HepG2 (cell line): ENCODE data around the gene HSD11B2. TPM values are rescaled to one million over a fixed set of nuclear protein-coding genes. Genes with fewer than 3 reads are reported as not detected.
A peak's percentile ranks its signal among the peaks of the same experiment; 100 is the strongest.

Source experiments
- ASH2L ChIP-seq: fragments of 300-600, 200-600 bp; sonication (generic); IDR thresholded peaks from 2 replicates; pipeline ENCODE4 v1.7.0; 2017; ENCODE audit warnings: low read depth, mild to moderate bottlenecking, moderate library complexity, mixed read lengths, low read length; ENCODE audit not compliant: insufficient read length
- ATAD3A ChIP-seq: sonication (generic); formaldehyde crosslinking; IDR thresholded peaks from 2 replicates; pipeline ENCODE4 v1.4.0; 2020; ENCODE audit warnings: missing genetic modification reagents
- EZH2 ChIP-seq: conservative IDR thresholded peaks from 2 replicates; pipeline ENCODE4 v1.6.1; 2012; ENCODE audit warnings: mild to moderate bottlenecking, low read depth, low read length, moderate library complexity
- HNF4A ChIP-seq: sonication (generic); formaldehyde crosslinking; IDR thresholded peaks from 2 replicates; pipeline ENCODE4 v1.4.0; 2020; ENCODE audit warnings: missing genetic modification reagents
- IRF1 ChIP-seq: sonication (generic); formaldehyde crosslinking; IDR thresholded peaks from 2 replicates; pipeline ENCODE4 v1.4.0; 2020; ENCODE audit warnings: low read depth, mild to moderate bottlenecking, missing genetic modification reagents
- KLF16 ChIP-seq, 2 experiments: sonication (generic) in 1 of 2; formaldehyde crosslinking in 1 of 2; IDR thresholded peaks; 2 replicates each; pipeline versions ENCODE4 v1.6.1 to v1.8.0; 2016 to 2023; ENCODE audit warnings: missing genetic modification reagents in 2 of 2, missing compliant biosample characterization in 1 of 2
- POLR2AphosphoS5 ChIP-seq: IDR thresholded peaks from 2 replicates; pipeline ENCODE4 v1.6.1; 2012; ENCODE audit warnings: low read depth, low read length
- REXO4 ChIP-seq: sonication (generic); formaldehyde crosslinking; IDR thresholded peaks from 2 replicates; pipeline ENCODE4 v1.8.0; 2022; ENCODE audit warnings: missing genetic modification reagents, mild to moderate bottlenecking, borderline replicate concordance
- RXRB ChIP-seq: IDR thresholded peaks from 2 replicates; pipeline ENCODE4 v1.6.1; 2016; ENCODE audit warnings: borderline replicate concordance, missing genetic modification reagents, missing compliant biosample characterization
- SMYD3 ChIP-seq: sonication (generic); formaldehyde crosslinking; IDR thresholded peaks from 2 replicates; pipeline ENCODE4 v1.8.1; 2023; ENCODE audit warnings: mild to moderate bottlenecking, missing genetic modification reagents
- SP1 ChIP-seq, 2 experiments: fragments of 450-650 bp in 1 of 2; sonication (generic) in 1 of 2; formaldehyde crosslinking in 1 of 2; IDR thresholded peaks; 2 replicates each; pipeline versions ENCODE4 v1.4.0 to v1.6.1; 2016 to 2020; ENCODE audit warnings: missing genetic modification reagents in 1 of 2
- TBL1XR1 ChIP-seq: fragments of 150-350 bp; IDR thresholded peaks from 2 replicates; pipeline ENCODE4 v1.6.1; 2014; ENCODE audit warnings: borderline replicate concordance, low read length; ENCODE audit not compliant: partially characterized antibody
- TBX2 ChIP-seq: sonication (generic); formaldehyde crosslinking; IDR thresholded peaks from 2 replicates; pipeline ENCODE4 v1.5.0; 2020; ENCODE audit warnings: missing genetic modification reagents, mild to moderate bottlenecking, borderline replicate concordance
- ZKSCAN8 ChIP-seq: IDR thresholded peaks from 2 replicates; pipeline ENCODE4 v1.6.1; 2016; ENCODE audit warnings: borderline replicate concordance, missing genetic modification reagents, missing compliant biosample characterization
- ZMYM3 ChIP-seq: sonication (generic); formaldehyde crosslinking; IDR thresholded peaks from 2 replicates; pipeline ENCODE4 v1.5.1; 2020; ENCODE audit warnings: mild to moderate bottlenecking, missing genetic modification reagents
- ZNF34 ChIP-seq: sonication (generic); formaldehyde crosslinking; IDR thresholded peaks from 2 replicates; pipeline ENCODE4 v1.4.0; 2020; ENCODE audit warnings: mild to moderate bottlenecking, missing genetic modification reagents, borderline replicate concordance
- ZNF350 ChIP-seq: sonication (generic); formaldehyde crosslinking; IDR thresholded peaks from 2 replicates; pipeline ENCODE4 v1.4.0; 2020; ENCODE audit warnings: mild to moderate bottlenecking, low read depth, missing genetic modification reagents, borderline replicate concordance
- ZNF557 ChIP-seq: sonication (generic); formaldehyde crosslinking; IDR thresholded peaks from 2 replicates; pipeline ENCODE4 v1.4.0; 2020; ENCODE audit warnings: missing genetic modification reagents
- ZNF563 ChIP-seq: sonication (generic); formaldehyde crosslinking; IDR thresholded peaks from 2 replicates; pipeline ENCODE4 v1.8.0; 2022; ENCODE audit warnings: mild to moderate bottlenecking, moderate library complexity, missing genetic modification reagents
- ZNF598 ChIP-seq: sonication (generic); formaldehyde crosslinking; IDR thresholded peaks from 2 replicates; pipeline ENCODE4 v1.5.1; 2020; ENCODE audit warnings: mild to moderate bottlenecking, missing genetic modification reagents, borderline replicate concordance
- ZNF883 ChIP-seq: sonication (generic); formaldehyde crosslinking; IDR thresholded peaks from 2 replicates; pipeline ENCODE4 v1.5.1; 2020; ENCODE audit warnings: mild to moderate bottlenecking, missing genetic modification reagents; ENCODE audit errors: not compliant biosample characterization
- polyA plus RNA-seq, 8 experiments: library from polyadenylated mRNA; depleted of rRNA in 3 of 8; stranded (reverse) in 7 of 8; unstranded in 1 of 8; fragments of >200 nt; fragmentation: Illumina TruSeq in 4 of 8; extraction: Trizol in 4 of 8; gene quantifications; 2 replicates each; pipeline versions ENCODE4 v1.2.1 to v1.2.3, GENCODE V29; 2011 to 2016; ENCODE audit warnings: low read depth in 4 of 8, missing spikeins in 1 of 8, mixed read lengths in 1 of 8; ENCODE audit not compliant: insufficient read depth in 1 of 8
- total RNA-seq, 5 experiments: library from RNA; depleted of rRNA; stranded (reverse); fragments of >200 nt; fragmentation: Illumina TruSeq; extraction: Trizol; gene quantifications; 2 replicates each; pipeline ENCODE4 v1.2.3, GENCODE V29; 2016; ENCODE audit warnings: low read depth in 1 of 5
- TF ChIP-seq, protein P1 (sequence below): sonication (generic); formaldehyde crosslinking; IDR thresholded peaks from 2 replicates; pipeline ENCODE4 v1.9.0; 2021; ENCODE audit warnings: missing genetic modification reagents, borderline replicate concordance
- TF ChIP-seq, protein P2 (sequence below): IDR thresholded peaks from 2 replicates; pipeline ENCODE4 v1.6.1; 2016; ENCODE audit warnings: low read depth, borderline replicate concordance
- TF ChIP-seq, protein P3 (sequence below): sonication (generic); formaldehyde crosslinking; IDR thresholded peaks from 2 replicates; pipeline ENCODE4 v1.4.0; 2020; ENCODE audit warnings: missing genetic modification reagents

HSD11B2 gene
- total and polyA plus RNA-seq, 2 of the 13 experiments (the other 11 are each of a cell fraction or from before 2014, with no cell fraction given), result 8.9 to 13.6 TPM

DNA sequence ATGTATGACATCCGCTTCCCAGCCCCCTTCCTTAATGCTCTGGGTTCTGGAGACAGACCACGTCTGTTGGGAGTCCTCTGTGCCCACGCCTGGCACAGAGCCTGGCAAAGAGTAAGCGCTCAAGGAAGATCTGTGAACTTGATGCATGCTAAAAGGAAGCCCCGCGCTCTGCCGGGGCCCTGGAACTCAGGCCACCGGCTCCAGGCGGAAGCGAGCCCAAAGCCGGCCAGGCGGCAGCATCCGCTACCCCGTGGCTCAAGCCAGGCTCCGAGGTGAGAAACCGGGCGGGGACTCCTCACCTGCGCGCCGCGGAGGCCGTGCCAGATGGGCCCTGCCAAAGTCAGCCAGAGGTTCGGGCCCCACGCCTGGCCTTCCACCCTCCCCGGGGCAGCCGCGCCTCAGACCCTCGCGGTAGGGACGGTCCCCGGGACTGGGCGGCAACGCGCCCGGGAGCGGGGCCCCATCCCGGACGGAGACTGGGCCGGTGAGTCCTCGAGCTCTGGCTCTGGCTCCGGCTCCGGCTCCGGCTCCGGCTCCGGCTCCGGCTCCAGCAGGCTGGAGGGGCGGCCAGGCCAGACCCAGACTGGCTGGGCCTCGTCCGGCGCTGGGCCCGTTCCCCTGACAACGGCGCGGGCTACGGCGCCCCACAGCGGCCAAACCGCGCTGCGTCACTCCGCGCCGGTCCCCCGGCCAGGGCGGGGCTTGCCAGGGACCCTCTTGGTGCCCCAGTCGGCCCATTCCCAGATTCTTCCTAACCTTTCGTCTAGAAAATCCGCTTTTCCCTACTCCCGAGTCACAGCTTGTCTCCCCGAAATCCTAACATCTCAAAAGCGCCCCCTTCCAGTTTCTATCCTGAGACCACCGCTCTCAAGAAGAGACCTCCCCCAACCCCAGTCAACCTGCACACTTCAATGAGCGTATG lies 14.8 kb upstream of the HSD11B2 start, which contains the start of gene ZDHHC1 (continued):
- TF ChIP-seq ZNF557 (CRISPR knock-in tag) (no peak), TBX2 (peak; percentile 80), KLF16 (CRISPR knock-in tag; IDR thresholded peaks at IDR 0.05) (no peak), ATAD3A (CRISPR knock-in tag) (no peak), REXO4 (CRISPR knock-in tag) (no peak), ZNF598 (CRISPR knock-in tag) (peak; percentile 43; the same call in 1 of the 2 replicates), SMYD3 (CRISPR knock-in tag) (no peak), ZNF563 (CRISPR knock-in tag) (peak; percentile 56; the same call in 1 of the 2 replicates), POLR2AphosphoS5 (no peak), ZNF34 (CRISPR knock-in tag) (no peak), TBL1XR1 (no peak), IRF1 (CRISPR knock-in tag) (no peak), HNF4A (no peak), ASH2L (peak; percentile 58), ZKSCAN8 (CRISPR knock-in tag) (no peak), RXRB (CRISPR knock-in tag) (peak; percentile 42; the same call in 1 of the 2 replicates), ZNF350 (no peak; the same call in 1 of the 2 replicates), ZMYM3 (CRISPR knock-in tag) (no peak), ZNF883 (no peak), EZH2 (no peak), SP1 (IDR thresholded peaks at IDR 0.05) (no peak), SP1 (CRISPR knock-in tag; IDR thresholded peaks at IDR 0.05) (peak; percentile 56; the same call in 1 of the 2 replicates)
- TF ChIP-seq, protein P1, sequence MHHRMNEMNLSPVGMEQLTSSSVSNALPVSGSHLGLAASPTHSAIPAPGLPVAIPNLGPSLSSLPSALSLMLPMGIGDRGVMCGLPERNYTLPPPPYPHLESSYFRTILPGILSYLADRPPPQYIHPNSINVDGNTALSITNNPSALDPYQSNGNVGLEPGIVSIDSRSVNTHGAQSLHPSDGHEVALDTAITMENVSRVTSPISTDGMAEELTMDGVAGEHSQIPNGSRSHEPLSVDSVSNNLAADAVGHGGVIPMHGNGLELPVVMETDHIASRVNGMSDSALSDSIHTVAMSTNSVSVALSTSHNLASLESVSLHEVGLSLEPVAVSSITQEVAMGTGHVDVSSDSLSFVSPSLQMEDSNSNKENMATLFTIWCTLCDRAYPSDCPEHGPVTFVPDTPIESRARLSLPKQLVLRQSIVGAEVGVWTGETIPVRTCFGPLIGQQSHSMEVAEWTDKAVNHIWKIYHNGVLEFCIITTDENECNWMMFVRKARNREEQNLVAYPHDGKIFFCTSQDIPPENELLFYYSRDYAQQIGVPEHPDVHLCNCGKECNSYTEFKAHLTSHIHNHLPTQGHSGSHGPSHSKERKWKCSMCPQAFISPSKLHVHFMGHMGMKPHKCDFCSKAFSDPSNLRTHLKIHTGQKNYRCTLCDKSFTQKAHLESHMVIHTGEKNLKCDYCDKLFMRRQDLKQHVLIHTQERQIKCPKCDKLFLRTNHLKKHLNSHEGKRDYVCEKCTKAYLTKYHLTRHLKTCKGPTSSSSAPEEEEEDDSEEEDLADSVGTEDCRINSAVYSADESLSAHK, result no peak; the same call in 1 of the 2 replicates
- TF ChIP-seq, protein P2, sequence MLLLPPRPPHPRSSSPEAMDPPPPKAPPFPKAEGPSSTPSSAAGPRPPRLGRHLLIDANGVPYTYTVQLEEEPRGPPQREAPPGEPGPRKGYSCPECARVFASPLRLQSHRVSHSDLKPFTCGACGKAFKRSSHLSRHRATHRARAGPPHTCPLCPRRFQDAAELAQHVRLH, result peak; percentile 99
- TF ChIP-seq, protein P3, sequence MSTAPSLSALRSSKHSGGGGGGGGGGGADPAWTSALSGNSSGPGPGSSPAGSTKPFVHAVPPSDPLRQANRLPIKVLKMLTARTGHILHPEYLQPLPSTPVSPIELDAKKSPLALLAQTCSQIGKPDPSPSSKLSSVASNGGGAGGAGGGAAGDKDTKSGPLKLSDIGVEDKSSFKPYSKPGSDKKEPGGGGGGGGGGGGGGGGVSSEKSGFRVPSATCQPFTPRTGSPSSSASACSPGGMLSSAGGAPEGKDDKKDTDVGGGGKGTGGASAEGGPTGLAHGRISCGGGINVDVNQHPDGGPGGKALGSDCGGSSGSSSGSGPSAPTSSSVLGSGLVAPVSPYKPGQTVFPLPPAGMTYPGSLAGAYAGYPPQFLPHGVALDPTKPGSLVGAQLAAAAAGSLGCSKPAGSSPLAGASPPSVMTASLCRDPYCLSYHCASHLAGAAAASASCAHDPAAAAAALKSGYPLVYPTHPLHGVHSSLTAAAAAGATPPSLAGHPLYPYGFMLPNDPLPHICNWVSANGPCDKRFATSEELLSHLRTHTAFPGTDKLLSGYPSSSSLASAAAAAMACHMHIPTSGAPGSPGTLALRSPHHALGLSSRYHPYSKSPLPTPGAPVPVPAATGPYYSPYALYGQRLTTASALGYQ, result peak; percentile 73; the same call in 1 of the 2 replicates
